ENCODE data around the gene CST7. TPM values are rescaled to one million over a fixed set of nuclear protein-coding genes. Genes with fewer than 3 reads are reported as not detected.

The CST7 gene
- total and polyA plus RNA-seq, 10 of the 15 experiments (the other 5 are each of a cell fraction or from before 2014, with no cell fraction given): 0.69 TPM; not detected in 9

GRCh38 chr20:25005220-25005619 is 56.2 kb downstream of the CST7 start:
- Histone ChIP-seq H3K79me2 (ENCODE audit: control insufficient read depth, insufficient read depth, low read length) (no peaks in the 10 kb centered on the region), H3K9ac (ENCODE audit: control insufficient read depth, insufficient read depth, low read length) (no peak overlapping the region), H2AFZ (ENCODE audit: control insufficient read depth, low read depth, low read length) (no peak overlapping the region), H3K36me3 (ENCODE audit: control insufficient read depth in 2 of 2, insufficient read depth in 2 of 2, low read length in 1 of 2) (peaks cover 6 to 11% of the 10 kb centered on the region in 2 experiments; a peak in 3 of 4 replicates), H3K4me3 (no peak overlapping the region), H3K4me1 (ENCODE audit: control insufficient read depth, insufficient read depth, low read length) (no peaks in the 10 kb centered on the region), H3K27me3 (replicated peaks in 1 of 2; ENCODE audit: control insufficient read depth in 2 of 2, insufficient read depth in 2 of 2, low read length in 1 of 2) (no peaks in the 10 kb centered on the region), H3K4me2 (ENCODE audit: control insufficient read depth, insufficient read depth) (no peak overlapping the region), H3K9me3 (replicated peaks; ENCODE audit: control insufficient read depth, insufficient read depth, low read length) (no peaks in the 10 kb centered on the region), H3K27ac (ENCODE audit: control insufficient read depth, insufficient read depth) (no peak overlapping the region), H4K20me1 (ENCODE audit: control insufficient read depth, insufficient read depth) (no peaks in the 10 kb centered on the region)
- 97% methylated on average over 2 of the region's 2 CpGs for WGBS (ENCODE audit: insufficient coverage, insufficient replicate concordance, low lambda C conversion rate, missing lambda C conversion rate)
- DNase-seq (ENCODE audit: low read depth, low spot score): no peak
- FAIRE-seq: no peak
- SMC1A ChIA-PET (ENCODE audit: uncharacterized antibody, unreplicated experiment): no interaction called here
- RAD21 ChIA-PET (ENCODE audit: unreplicated experiment): no interaction called here
- POLR2A ChIA-PET: no interaction called here
- in situ Hi-C loops (cut with MboI): no loop called here
- intact Hi-C loops (cut with micrococcal nuclease; ENCODE audit: unreplicated experiment): no loop called here
- ATAC-seq: no peak
- TF ChIP-seq ZBED1 (IDR thresholded peaks at IDR 0.05; ENCODE audit: borderline replicate concordance): no peak
- no TSS peak for BruUV-seq (replicated peaks)
- CTCF ChIA-PET: interaction anchor here (1.1 to 2.1 kb wide), 2 partner anchors 53 to 60 kb away, joined by 3 to 5 read pairs; partner anchors contain the start of gene ACSS1

- Histone ChIP-seq H2AFZ (ENCODE audit: control insufficient read depth, low read depth, low read length) (no peak overlapping the region), H3K79me2 (ENCODE audit: control insufficient read depth, insufficient read depth, low read length) (no peaks in the 10 kb centered on the region), H3K27ac (ENCODE audit: control insufficient read depth, insufficient read depth) (no peak overlapping the region), H3K4me3 (no peak overlapping the region), H4K20me1 (ENCODE audit: control insufficient read depth, insufficient read depth) (no peaks in the 10 kb centered on the region), H3K27me3 (replicated peaks in 1 of 2; ENCODE audit: control insufficient read depth in 2 of 2, insufficient read depth in 2 of 2, low read length in 1 of 2) (no peaks in the 10 kb centered on the region), H3K4me2 (ENCODE audit: control insufficient read depth, insufficient read depth) (no peak overlapping the region), H3K36me3 (ENCODE audit: control insufficient read depth in 2 of 2, insufficient read depth in 2 of 2, low read length in 1 of 2) (peaks cover 6 to 11% of the 10 kb centered on the region in 2 experiments; a peak in 3 of 4 replicates), H3K4me1 (ENCODE audit: control insufficient read depth, insufficient read depth, low read length) (no peaks in the 10 kb centered on the region), H3K9ac (ENCODE audit: control insufficient read depth, insufficient read depth, low read length) (no peak overlapping the region), H3K9me3 (replicated peaks; ENCODE audit: control insufficient read depth, insufficient read depth, low read length) (no peaks in the 10 kb centered on the region)
- BruUV-seq (replicated peaks): no TSS peak
- POLR2A ChIA-PET: no interaction called here
- RAD21 ChIA-PET (ENCODE audit: unreplicated experiment): no interaction called here
- ATAC-seq: no peak
- intact Hi-C loops (cut with micrococcal nuclease; ENCODE audit: unreplicated experiment) (no loop called here), in situ Hi-C loops (cut with MboI) (no loop called here)
- DNase-seq (ENCODE audit: low read depth, low spot score): no peak
- no peak for FAIRE-seq
- WGBS (ENCODE audit: insufficient coverage, insufficient replicate concordance, low lambda C conversion rate, missing lambda C conversion rate): 87% methylated on average over 8 of the region's 8 CpGs
- CTCF ChIA-PET: interaction anchor here (1.1 kb wide), 1 partner anchor 53 kb away, joined by 3 read pairs; the partner anchor contains the start of gene ACSS1
- SMC1A ChIA-PET (ENCODE audit: uncharacterized antibody, unreplicated experiment): interaction anchor here (1.1 kb wide), 1 partner anchor 12 kb away, joined by 3 read pairs; no protein-coding TSS in a partner anchor
- TF ChIP-seq YBX1 (IDR thresholded peaks at IDR 0.05) (no peak), E2F8 (IDR thresholded peaks at IDR 0.05; ENCODE audit: low read depth, partially characterized antibody) (no peak), WRNIP1 (IDR thresholded peaks at IDR 0.05; ENCODE audit: borderline replicate concordance, low read depth, low read length) (no peak), SREBF2 (IDR thresholded peaks at IDR 0.05; ENCODE audit: low read length) (no peak), BACH1 (IDR thresholded peaks at IDR 0.05; ENCODE audit: borderline replicate concordance) (no peak), ZNF622 (IDR thresholded peaks at IDR 0.05) (no peak), TCF12 (IDR thresholded peaks at IDR 0.05; ENCODE audit: low read depth, low read length) (no peak), IRF3 (IDR thresholded peaks at IDR 0.05) (no peak), CTCF (IDR thresholded peaks at IDR 0.05 in 2 of 3, conservative IDR thresholded peaks at IDR 0.05 in 1 of 3; ENCODE audit: control insufficient read depth in 2 of 3, extremely low read depth in 1 of 3, insufficient read depth in 1 of 3, low read depth in 3 of 3, low read length in 3 of 3) (no peak), FOXK2 (IDR thresholded peaks at IDR 0.05) (no peak)
Measured at GRCh38 chr20:25005661-25006060, 56.6 kb downstream of the CST7 start.
